Upper lobe of right lung (tissue), 1 donor: ENCODE results near the gene ASH1L. TPM values are rescaled to one million over a fixed set of nuclear protein-coding genes. Genes with fewer than 3 reads are reported as not detected.
"Not testable (repeated sequence)": the region's sequence is repeated elsewhere in the genome, so short reads cannot be mapped to it uniquely, and the experiment has no call there.

Experiments used
- ATAC-seq: fragments of 200-7000 bp; cut with Tn5 transposase; one replicate; pipeline ENCODE4 v1.9.1; 2020; ENCODE audit warnings: mild to moderate bottlenecking, moderate library complexity
- DNase-seq: peaks from one replicate; pipeline ENCODE4 v3.0.0-alpha.2; 2020
- H3K27ac ChIP-seq: fragments of 200-600 bp; one replicate; pipeline ENCODE4 v1.8.0; 2022
- H3K27me3 ChIP-seq: fragments of 200-600 bp; one replicate; pipeline ENCODE4 v1.8.0; 2022; ENCODE audit warnings: mild to moderate bottlenecking
- H3K36me3 ChIP-seq: fragments of 200-600 bp; one replicate; pipeline ENCODE4 v1.8.0; 2022
- H3K4me1 ChIP-seq: fragments of 200-600 bp; one replicate; pipeline ENCODE4 v1.8.0; 2022
- H3K4me3 ChIP-seq: fragments of 200-600 bp; one replicate; pipeline ENCODE4 v1.8.0; 2022; ENCODE audit warnings: mild to moderate bottlenecking
- H3K9me3 ChIP-seq: fragments of 200-600 bp; one replicate; pipeline ENCODE4 v1.8.0; 2022
- intact Hi-C: fragments of 100-400 bp; cut with DNase I; formaldehyde crosslinking; loops from one replicate; pipeline ENCODE4 v1.11.0; 2022
- total RNA-seq: library from RNA; stranded (reverse); fragmentation: NEBNext Ultra II Directional; extraction: Animal tissue kit (Norgen Biotek cat#: 25700); gene quantifications from one replicate; pipeline ENCODE4 v1.2.1, GENCODE V29; 2021
- TF ChIP-seq, protein P1 (sequence below): fragments of 200-600 bp; IDR thresholded peaks from one replicate; pipeline ENCODE4 v1.8.0; 2022; ENCODE audit warnings: antibody characterized with exemption
- donor health status: DM: no; HTN: yes; CAD: no; lungs with severe emphysema.

The ASH1L gene
- total RNA-seq, 1 donor from 2014 or later, result 56.6 TPM

DNA sequence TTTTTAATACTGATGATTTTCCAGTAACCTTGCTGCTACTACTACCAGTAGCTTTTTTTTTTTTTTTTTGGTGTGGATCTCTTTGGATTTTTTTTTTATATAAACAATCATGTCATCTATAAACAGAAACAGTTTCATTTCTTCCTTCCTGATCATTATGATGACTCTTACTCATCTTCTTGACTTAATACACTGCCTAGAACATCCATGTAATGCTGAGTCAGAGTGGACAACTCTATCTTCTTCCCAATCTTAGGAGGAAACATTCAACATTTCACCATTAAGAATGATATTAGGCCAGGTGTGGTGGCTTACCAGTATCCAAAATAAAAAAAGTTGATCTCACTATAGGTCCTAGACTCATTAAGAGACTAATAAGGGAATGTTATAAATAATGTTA lies 172.8 kb downstream of the ASH1L start:
- DNase-seq, result no peak
- H3K4me1 ChIP-seq, result no peaks in the 10 kb centered on the region
- H3K27ac ChIP-seq, result no peak overlapping the region
- intact Hi-C loops, result no loop called here
- no peak for ATAC-seq
- H3K27me3 ChIP-seq, result no peaks in the 10 kb centered on the region
- peaks cover 20% of the 10 kb centered on the region for H3K36me3 ChIP-seq
- H3K9me3 ChIP-seq, result no peaks in the 10 kb centered on the region
- no peak overlapping the region for H3K4me3 ChIP-seq
- TF ChIP-seq, protein P1, sequence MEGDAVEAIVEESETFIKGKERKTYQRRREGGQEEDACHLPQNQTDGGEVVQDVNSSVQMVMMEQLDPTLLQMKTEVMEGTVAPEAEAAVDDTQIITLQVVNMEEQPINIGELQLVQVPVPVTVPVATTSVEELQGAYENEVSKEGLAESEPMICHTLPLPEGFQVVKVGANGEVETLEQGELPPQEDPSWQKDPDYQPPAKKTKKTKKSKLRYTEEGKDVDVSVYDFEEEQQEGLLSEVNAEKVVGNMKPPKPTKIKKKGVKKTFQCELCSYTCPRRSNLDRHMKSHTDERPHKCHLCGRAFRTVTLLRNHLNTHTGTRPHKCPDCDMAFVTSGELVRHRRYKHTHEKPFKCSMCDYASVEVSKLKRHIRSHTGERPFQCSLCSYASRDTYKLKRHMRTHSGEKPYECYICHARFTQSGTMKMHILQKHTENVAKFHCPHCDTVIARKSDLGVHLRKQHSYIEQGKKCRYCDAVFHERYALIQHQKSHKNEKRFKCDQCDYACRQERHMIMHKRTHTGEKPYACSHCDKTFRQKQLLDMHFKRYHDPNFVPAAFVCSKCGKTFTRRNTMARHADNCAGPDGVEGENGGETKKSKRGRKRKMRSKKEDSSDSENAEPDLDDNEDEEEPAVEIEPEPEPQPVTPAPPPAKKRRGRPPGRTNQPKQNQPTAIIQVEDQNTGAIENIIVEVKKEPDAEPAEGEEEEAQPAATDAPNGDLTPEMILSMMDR, result no peak

DNA sequence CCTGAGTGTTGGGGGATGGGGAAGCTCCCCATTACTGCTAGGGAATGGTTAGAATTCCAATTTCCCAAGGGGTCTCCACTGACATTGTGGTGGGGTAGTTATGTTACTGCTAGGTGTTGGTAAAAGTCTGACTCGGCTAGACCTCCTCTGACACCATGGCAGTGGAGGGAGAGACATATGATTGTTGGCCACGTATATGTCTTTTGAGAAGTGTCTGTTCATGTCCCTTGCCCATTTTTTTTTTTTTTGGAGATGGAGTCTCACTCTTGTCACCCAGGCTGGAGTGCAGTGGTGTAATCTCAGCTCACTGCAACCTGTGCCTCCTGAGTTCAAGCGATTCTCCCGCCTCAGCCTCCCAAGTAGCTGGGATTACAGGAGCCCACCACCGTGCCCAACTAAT lies 176.8 kb downstream of the ASH1L start:
- H3K4me3 ChIP-seq, H3K36me3 ChIP-seq, H3K4me1 ChIP-seq, DNase-seq, ATAC-seq, H3K9me3 ChIP-seq, intact Hi-C loops, H3K27ac ChIP-seq, H3K27me3 ChIP-seq: not testable (repeated sequence)

DNA sequence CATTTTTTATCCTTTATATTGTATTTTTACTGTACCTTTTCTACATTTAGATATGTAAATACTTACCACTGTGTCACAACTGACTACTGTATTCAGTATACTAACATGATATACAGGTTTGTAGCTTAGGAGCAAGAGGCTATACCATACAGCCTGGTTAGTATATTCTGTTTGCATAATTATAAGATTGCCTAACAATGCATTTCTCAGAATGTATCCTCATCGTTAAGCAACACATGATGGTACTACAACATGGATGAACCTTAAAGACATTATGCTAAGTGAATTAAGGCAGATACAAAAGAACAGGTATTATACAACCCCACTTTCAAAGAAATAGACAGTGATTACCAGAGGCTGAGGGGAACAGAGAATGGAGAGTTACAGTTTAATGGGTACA lies 179.2 kb downstream of the ASH1L start:
- DNase-seq (no peak), ATAC-seq (no peak)
- no peaks in the 10 kb centered on the region for H3K27me3 ChIP-seq
- intact Hi-C loops, result no loop called here
- H3K4me3 ChIP-seq, result no peak overlapping the region
- TF ChIP-seq, protein P1, result no peak
- no peaks in the 10 kb centered on the region for H3K9me3 ChIP-seq
- peaks cover 14% of the 10 kb centered on the region for H3K36me3 ChIP-seq
- no peak overlapping the region for H3K27ac ChIP-seq
- peaks cover 6% of the 10 kb centered on the region for H3K4me1 ChIP-seq

DNA sequence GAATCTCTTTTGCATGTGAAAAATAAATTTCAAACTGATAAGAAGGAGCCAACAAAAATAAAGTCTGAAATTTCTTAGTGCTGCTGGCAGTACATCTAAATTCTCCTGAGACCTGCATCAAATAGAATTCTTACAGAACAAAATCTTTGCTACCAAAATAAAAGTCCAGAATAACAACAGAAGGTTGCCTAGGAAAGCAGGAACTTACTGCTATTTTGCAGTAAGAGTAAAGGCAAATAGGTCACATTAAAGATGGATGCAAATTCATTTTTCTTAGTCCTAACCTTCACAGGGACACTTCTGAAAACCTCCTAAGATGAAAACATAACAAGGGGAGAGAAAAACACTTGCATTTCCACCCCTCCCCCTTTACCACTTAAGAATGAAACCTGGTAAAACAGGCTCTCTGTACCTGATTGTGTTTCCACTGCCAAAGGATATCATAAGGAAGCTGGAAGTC lies 182.9 kb downstream of the ASH1L start:
- TF ChIP-seq, protein P1, result no peak
- no peak for DNase-seq
- no peaks in the 10 kb centered on the region for H3K27me3 ChIP-seq
- peak; percentile 65 for ATAC-seq
- peaks cover 6% of the 10 kb centered on the region for H3K4me1 ChIP-seq
- peak overlapping the region; percentile 20 for H3K27ac ChIP-seq
- H3K4me3 ChIP-seq, result no peak overlapping the region
- intact Hi-C loops, result no loop called here
- no peaks in the 10 kb centered on the region for H3K9me3 ChIP-seq
- peaks cover 47% of the 10 kb centered on the region for H3K36me3 ChIP-seq

DNA sequence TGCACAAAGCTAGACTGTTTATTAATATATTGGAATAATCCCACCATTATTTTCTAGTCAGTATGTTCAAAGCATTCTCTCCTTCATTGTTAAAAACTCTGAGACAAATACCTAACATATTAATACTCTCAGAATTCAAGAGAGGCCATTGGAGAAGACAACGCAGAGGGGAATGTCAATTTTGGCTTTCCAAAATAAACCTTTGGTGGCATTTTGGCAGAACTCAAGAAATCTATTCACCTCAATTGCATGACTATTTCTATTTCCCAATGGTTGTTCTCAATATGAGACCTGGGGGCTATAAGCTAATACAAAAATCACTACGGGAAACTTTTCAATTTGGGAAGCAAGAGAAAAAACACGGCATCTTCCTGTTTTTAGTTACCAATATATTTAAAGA lies 183.4 kb downstream of the ASH1L start:
- Histone ChIP-seq H3K4me3 (no peak overlapping the region), H3K27me3 (no peaks in the 10 kb centered on the region), H3K9me3 (no peaks in the 10 kb centered on the region), H3K27ac (peak overlapping the region; percentile 20), H3K4me1 (peaks cover 6% of the 10 kb centered on the region), H3K36me3 (peaks cover 52% of the 10 kb centered on the region)
- DNase-seq, result no peak
- no peak for ATAC-seq
- intact Hi-C loops, result no loop called here
- TF ChIP-seq, protein P1, result no peak

DNA sequence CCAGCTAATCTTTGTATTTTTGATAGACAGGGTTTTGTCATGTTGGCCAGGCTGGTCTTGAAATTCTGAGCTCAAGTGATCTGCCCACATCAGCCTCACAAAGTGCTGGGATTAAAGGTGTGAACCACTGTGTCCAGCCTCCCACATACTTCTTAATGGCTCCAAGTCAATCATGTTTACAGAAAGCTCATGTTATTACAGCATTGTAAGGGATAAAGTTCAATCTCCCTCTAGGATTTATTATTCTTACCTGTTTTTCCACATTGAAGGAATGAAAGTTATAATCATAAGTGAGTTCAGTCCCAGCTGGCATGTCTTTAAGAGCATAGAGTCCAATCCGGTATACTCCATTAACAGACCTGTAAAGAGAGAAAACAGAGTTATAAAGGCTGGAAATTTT lies 202.6 kb downstream of the ASH1L start:
- Histone ChIP-seq H3K27me3 (no peaks in the 10 kb centered on the region), H3K4me1 (no peaks in the 10 kb centered on the region), H3K36me3 (peaks cover 65% of the 10 kb centered on the region), H3K9me3 (no peaks in the 10 kb centered on the region), H3K4me3 (no peak overlapping the region), H3K27ac (no peak overlapping the region)
- DNase-seq (no peak), ATAC-seq (no peak)
- TF ChIP-seq, protein P1, result no peak
- intact Hi-C loops, result no loop called here
